HepG2 (cell line): ENCODE results near the gene UTF1. TPM values are rescaled to one million over a fixed set of nuclear protein-coding genes. Genes with fewer than 3 reads are reported as not detected.

Source experiments
- HOXD1 ChIP-seq: sonication (generic); formaldehyde crosslinking; IDR thresholded peaks from 2 replicates; pipeline ENCODE4 v1.5.0; 2020; ENCODE audit warnings: missing genetic modification reagents
- TAF15 ChIP-seq: fragments of 200-400 bp; formaldehyde crosslinking; IDR thresholded peaks from one replicate; pipeline ENCODE4 v1.6.1; 2018; ENCODE audit warnings: mild to moderate bottlenecking, low read depth, low read length; ENCODE audit not compliant: poor library complexity, severe bottlenecking
- ZBTB8A ChIP-seq: sonication (generic); formaldehyde crosslinking; IDR thresholded peaks from 2 replicates; pipeline ENCODE4 v1.4.0; 2020; ENCODE audit warnings: mild to moderate bottlenecking, low read depth, missing genetic modification reagents, borderline replicate concordance
- ZKSCAN8 ChIP-seq: IDR thresholded peaks from 2 replicates; pipeline ENCODE4 v1.6.1; 2016; ENCODE audit warnings: borderline replicate concordance, missing genetic modification reagents, missing compliant biosample characterization
- ZNF75D ChIP-seq: sonication (generic); formaldehyde crosslinking; IDR thresholded peaks from 2 replicates; pipeline ENCODE4 v1.8.1; 2023; ENCODE audit warnings: missing genetic modification reagents, mild to moderate bottlenecking, borderline replicate concordance
- polyA plus RNA-seq, 8 experiments: library from polyadenylated mRNA; depleted of rRNA in 3 of 8; stranded (reverse) in 7 of 8; unstranded in 1 of 8; fragments of >200 nt; fragmentation: Illumina TruSeq in 4 of 8; extraction: Trizol in 4 of 8; gene quantifications; 2 replicates each; pipeline versions ENCODE4 v1.2.1 to v1.2.3, GENCODE V29; 2011 to 2016; ENCODE audit warnings: low read depth in 4 of 8, missing spikeins in 1 of 8, mixed read lengths in 1 of 8; ENCODE audit not compliant: insufficient read depth in 1 of 8
- total RNA-seq, 5 experiments: library from RNA; depleted of rRNA; stranded (reverse); fragments of >200 nt; fragmentation: Illumina TruSeq; extraction: Trizol; gene quantifications; 2 replicates each; pipeline ENCODE4 v1.2.3, GENCODE V29; 2016; ENCODE audit warnings: low read depth in 1 of 5
- TF ChIP-seq, protein P1 (sequence below): sonication (generic); formaldehyde crosslinking; IDR thresholded peaks from 2 replicates; pipeline ENCODE4 v1.4.0; 2020; ENCODE audit warnings: mild to moderate bottlenecking, missing genetic modification reagents
- TF ChIP-seq, protein P2 (sequence below): IDR thresholded peaks from 2 replicates; pipeline ENCODE4 v1.6.1; 2012; ENCODE audit warnings: low read depth, low read length, improper control_type of control experiment
- TF ChIP-seq, protein P3 (sequence below): sonication (generic); formaldehyde crosslinking; IDR thresholded peaks from 2 replicates; pipeline ENCODE4 v1.4.0; 2020; ENCODE audit warnings: missing genetic modification reagents
- TF ChIP-seq, protein P4 (sequence below): sonication (generic); formaldehyde crosslinking; IDR thresholded peaks from 2 replicates; pipeline ENCODE4 v1.4.0; 2020; ENCODE audit warnings: missing genetic modification reagents, borderline replicate concordance

UTF1 gene
- total and polyA plus RNA-seq, 2 of the 13 experiments (the other 11 are each of a cell fraction or from before 2014, with no cell fraction given): not detected

DNA sequence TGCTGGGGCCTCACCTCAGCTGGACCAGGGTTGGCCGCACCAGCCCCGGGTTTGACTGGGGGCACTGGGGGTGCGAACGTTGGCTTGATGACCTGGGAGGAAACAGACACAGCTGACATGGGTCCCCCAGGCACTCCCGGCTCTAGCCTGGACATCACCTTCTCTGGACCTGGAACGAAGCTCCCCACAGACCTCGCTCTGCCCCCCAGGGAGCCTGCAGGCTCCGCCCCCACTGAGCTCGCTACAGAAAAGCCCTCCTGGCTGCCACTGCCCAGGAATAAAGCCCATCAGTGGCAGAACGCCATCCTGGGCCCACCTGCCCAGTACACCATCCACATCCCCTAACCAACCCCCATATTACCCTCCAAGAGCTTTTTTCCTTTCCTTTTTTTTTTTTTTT is 33.7 kb downstream of the UTF1 start (continued):
- TF ChIP-seq ZBTB8A (CRISPR knock-in tag): no peak
- TF ChIP-seq ZNF75D (CRISPR knock-in tag): no peak
- no peak for TF ChIP-seq TAF15
- TF ChIP-seq, protein P1, sequence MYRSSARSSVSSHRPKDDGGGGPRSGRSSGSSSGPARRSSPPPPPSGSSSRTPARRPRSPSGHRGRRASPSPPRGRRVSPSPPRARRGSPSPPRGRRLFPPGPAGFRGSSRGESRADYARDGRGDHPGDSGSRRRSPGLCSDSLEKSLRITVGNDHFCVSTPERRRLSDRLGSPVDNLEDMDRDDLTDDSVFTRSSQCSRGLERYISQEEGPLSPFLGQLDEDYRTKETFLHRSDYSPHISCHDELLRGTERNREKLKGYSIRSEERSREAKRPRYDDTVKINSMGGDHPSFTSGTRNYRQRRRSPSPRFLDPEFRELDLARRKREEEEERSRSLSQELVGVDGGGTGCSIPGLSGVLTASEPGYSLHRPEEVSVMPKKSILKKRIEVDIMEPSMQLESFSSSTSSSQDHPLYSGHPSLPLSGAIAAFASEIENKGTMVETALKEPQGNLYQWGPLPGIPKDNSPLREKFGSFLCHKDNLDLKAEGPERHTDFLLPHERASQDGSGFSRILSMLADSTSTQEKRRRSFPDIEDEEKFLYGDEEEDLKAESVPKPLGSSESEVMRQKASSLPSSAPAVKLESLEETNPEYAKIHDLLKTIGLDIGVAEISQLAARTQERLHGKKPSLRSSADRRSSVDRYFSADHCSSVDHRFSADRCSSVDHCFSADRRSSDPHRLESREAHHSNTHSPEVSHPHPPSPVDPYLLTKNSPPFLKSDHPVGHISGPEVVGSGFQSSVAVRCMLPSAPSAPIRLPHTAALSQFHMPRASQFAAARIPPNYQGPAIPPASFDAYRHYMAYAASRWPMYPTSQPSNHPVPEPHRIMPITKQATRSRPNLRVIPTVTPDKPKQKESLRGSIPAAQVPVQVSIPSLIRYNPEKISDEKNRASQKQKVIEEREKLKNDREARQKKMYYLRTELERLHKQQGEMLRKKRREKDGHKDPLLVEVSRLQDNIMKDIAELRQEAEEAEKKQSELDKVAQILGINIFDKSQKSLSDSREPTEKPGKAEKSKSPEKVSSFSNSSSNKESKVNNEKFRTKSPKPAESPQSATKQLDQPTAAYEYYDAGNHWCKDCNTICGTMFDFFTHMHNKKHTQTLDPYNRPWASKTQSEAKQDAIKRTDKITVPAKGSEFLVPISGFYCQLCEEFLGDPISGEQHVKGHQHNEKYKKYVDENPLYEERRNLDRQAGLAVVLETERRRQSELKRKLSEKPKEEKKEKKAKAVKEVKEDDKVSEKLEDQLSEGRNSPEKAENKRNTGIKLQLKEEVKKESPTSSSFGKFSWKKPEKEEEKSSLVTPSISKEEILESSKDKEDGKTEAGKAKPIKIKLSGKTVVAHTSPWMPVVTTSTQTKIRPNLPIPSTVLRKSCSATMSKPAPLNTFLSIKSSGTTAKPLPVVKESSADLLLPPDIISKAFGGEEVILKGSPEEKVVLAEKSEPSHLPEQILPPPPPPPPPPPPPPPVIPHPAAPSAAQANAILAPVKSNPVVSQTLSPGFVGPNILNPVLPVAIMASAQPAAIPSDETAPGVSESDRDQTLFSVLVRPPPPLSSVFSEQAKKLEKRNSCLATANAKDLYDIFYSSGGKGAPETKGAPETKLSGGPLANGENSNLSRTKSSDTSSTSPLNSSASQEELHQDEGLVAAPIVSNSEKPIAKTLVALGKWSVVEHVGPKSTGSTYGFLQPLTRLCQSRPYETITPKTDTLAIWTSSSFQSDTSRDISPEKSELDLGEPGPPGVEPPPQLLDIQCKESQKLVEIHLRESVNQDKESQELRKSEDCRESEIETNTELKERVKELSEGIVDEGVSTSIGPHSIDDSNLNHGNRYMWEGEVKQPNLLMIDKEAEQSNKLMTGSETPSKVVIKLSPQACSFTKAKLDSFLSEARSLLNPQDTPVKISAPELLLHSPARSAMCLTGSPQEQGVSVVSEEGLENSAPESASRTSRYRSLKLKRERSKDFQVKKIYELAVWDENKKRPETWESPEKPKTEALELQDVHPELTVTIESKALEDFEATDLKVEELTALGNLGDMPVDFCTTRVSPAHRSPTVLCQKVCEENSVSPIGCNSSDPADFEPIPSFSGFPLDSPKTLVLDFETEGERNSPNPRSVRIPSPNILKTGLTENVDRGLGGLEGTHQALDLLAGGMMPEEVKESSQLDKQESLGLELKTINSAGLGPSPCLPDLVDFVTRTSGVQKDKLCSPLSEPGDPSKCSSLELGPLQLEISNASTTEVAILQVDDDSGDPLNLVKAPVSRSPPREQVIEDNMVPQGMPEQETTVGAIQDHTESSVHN (CRISPR knock-in tag): no peak
- no peak for TF ChIP-seq HOXD1 (CRISPR knock-in tag)
- TF ChIP-seq ZKSCAN8 (CRISPR knock-in tag): no peak
- TF ChIP-seq, protein P2, sequence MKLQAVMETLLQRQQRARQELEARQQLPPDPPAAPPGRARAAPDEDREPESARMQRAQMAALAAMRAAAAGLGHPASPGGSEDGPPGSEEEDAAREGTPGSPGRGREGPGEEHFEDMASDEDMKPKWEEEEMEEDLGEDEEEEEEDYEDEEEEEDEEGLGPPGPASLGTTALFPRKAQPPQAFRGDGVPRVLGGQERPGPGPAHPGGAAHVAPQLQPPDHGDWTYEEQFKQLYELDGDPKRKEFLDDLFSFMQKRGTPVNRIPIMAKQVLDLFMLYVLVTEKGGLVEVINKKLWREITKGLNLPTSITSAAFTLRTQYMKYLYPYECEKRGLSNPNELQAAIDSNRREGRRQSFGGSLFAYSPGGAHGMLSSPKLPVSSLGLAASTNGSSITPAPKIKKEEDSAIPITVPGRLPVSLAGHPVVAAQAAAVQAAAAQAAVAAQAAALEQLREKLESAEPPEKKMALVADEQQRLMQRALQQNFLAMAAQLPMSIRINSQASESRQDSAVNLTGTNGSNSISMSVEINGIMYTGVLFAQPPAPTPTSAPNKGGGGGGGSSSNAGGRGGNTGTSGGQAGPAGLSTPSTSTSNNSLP: no peak
- TF ChIP-seq, protein P3, sequence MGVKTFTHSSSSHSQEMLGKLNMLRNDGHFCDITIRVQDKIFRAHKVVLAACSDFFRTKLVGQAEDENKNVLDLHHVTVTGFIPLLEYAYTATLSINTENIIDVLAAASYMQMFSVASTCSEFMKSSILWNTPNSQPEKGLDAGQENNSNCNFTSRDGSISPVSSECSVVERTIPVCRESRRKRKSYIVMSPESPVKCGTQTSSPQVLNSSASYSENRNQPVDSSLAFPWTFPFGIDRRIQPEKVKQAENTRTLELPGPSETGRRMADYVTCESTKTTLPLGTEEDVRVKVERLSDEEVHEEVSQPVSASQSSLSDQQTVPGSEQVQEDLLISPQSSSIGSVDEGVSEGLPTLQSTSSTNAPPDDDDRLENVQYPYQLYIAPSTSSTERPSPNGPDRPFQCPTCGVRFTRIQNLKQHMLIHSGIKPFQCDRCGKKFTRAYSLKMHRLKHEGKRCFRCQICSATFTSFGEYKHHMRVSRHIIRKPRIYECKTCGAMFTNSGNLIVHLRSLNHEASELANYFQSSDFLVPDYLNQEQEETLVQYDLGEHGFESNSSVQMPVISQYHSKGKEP (CRISPR knock-in tag): no peak
- TF ChIP-seq, protein P4, sequence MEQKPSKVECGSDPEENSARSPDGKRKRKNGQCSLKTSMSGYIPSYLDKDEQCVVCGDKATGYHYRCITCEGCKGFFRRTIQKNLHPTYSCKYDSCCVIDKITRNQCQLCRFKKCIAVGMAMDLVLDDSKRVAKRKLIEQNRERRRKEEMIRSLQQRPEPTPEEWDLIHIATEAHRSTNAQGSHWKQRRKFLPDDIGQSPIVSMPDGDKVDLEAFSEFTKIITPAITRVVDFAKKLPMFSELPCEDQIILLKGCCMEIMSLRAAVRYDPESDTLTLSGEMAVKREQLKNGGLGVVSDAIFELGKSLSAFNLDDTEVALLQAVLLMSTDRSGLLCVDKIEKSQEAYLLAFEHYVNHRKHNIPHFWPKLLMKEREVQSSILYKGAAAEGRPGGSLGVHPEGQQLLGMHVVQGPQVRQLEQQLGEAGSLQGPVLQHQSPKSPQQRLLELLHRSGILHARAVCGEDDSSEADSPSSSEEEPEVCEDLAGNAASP (CRISPR knock-in tag): no peak
